Heart left ventricle (tissue), 16 donors: ENCODE measurements around the gene GK2. TPM values are rescaled to one million over a fixed set of nuclear protein-coding genes. Genes with fewer than 3 reads are reported as not detected.

Source experiments
- ATAC-seq, 4 donors: fragments of 200-7000 bp; cut with Tn5 transposase; one replicate each; pipeline ENCODE4 v1.9.1; 2020 to 2022; ENCODE audit warnings: moderate library complexity in 4 of 4, mild to moderate bottlenecking in 3 of 4, moderate number of reproducible peaks in 1 of 4
- DNase-seq, 5 donors: peaks; one replicate each; pipeline ENCODE4 v3.0.0-alpha.2; 2020
- H3K27ac ChIP-seq, 12 donors: fragments of 200-600 bp; sonication (generic) in 4 of 12; one replicate each; pipeline versions ENCODE4 v1.5.0 to v1.8.0; 2016 to 2022; ENCODE audit warnings: mild to moderate bottlenecking in 2 of 12
- H3K27me3 ChIP-seq, 9 donors: fragments of 200-600 bp; sonication (generic) in 2 of 9; one replicate each; pipeline versions ENCODE4 v1.5.1 to v1.8.0; 2016 to 2022; ENCODE audit warnings: mild to moderate bottlenecking in 3 of 9
- H3K36me3 ChIP-seq, 9 donors: fragments of 200-600 bp; sonication (generic) in 2 of 9; one replicate each; pipeline versions ENCODE4 v1.5.0 to v1.8.0; 2018 to 2022; ENCODE audit warnings: mild to moderate bottlenecking in 2 of 9
- H3K4me1 ChIP-seq, 12 donors: fragments of 200-600 bp; sonication (generic) in 4 of 12; one replicate each; pipeline versions ENCODE4 v1.5.0 to v1.8.0; 2016 to 2022; ENCODE audit warnings: mild to moderate bottlenecking in 3 of 12
- H3K4me3 ChIP-seq, 12 donors: fragments of 200-600 bp; sonication (generic) in 4 of 12; one replicate each; pipeline versions ENCODE4 v1.5.0 to v1.8.0; 2017 to 2022; ENCODE audit warnings: mild to moderate bottlenecking in 9 of 12, moderate library complexity in 4 of 12
- H3K9me3 ChIP-seq, 12 donors: fragments of 200-600 bp; sonication (generic) in 4 of 12; one replicate each; pipeline versions ENCODE4 v1.5.0 to v1.8.0; 2016 to 2022; ENCODE audit warnings: mild to moderate bottlenecking in 1 of 12
- CTCF ChIP-seq, 12 donors: fragments of 200-600 bp; sonication (generic) in 4 of 12; IDR thresholded peaks; one replicate each; pipeline versions ENCODE4 v1.5.0 to v1.8.0; 2018 to 2022; ENCODE audit warnings: antibody characterized with exemption in 12 of 12, mild to moderate bottlenecking in 5 of 12
- POLR2A ChIP-seq, 2 donors: fragments of 450-650 bp; IDR thresholded peaks; one replicate each; pipeline ENCODE4 v1.6.1; 2017; ENCODE audit warnings: antibody characterized with exemption in 2 of 2, mild to moderate bottlenecking in 2 of 2, moderate library complexity in 2 of 2
- WGBS, 4 donors: extraction: QIAGEN DNeasy Blood & Tissue Kit in 2 of 4; methylation state at CpG; one replicate each; pipeline versions ENCODE4 v1.1.5 to v1.1.7; 2013 to 2018; 5-methylcytosine and 5-hydroxymethylcytosine counted together
- intact Hi-C, 10 donors: fragments of 100-400 bp; cut with DNase I; formaldehyde crosslinking; loops; one replicate each; pipeline versions ENCODE4 v1.11.1 to v1.14.2; 2022
- polyA plus RNA-seq, 2 donors: library from polyadenylated mRNA; stranded (reverse); fragments of 200-250 nt; gene quantifications; one replicate each; pipeline ENCODE4 v1.2.3, GENCODE V29; 2013
- total RNA-seq, 9 donors: library from RNA; depleted of rRNA in 2 of 9; stranded (reverse); fragments of >200 nt in 2 of 9; fragmentation: NEBNext Ultra II Directional in 3 of 9; extraction: Animal tissue kit (Norgen Biotek cat#: 25700) in 3 of 9; gene quantifications; one replicate each; pipeline versions ENCODE4 v1.1.0 to v1.2.4, GENCODE V29; 2016 to 2023
- donor health status: ischemic (EF 13 %, LVEDD 7.1; RV severe dilation, severe dysfunction).
- donor health status: healthy with polysubstance abuse.
- donor health status: DM: no; HTN: yes; CAD: no.
- donor health status: DM: no; HTN: no; CAD: no.
- donor health status: ischemic (EF 25% LVEDD 6.9; RV normal size, moderate dysfunction).
- donor health status: ischemic (EF 25% LVEDD 5.7; RV mildly dilated, moderate dysfunction).
- donor health status: healthy.
- donor health status: DM: yes; HTN: yes; CAD: no.
- donor health status: ischemic (EF 35%, LVEDD 5.7; RV mildly dilated, moderate dysfunction).
- donor health status: nonischemic (EF 11% LVEDD 7.7; RV severe dilation, severe dysfunction).
- donor health status: DM: yes; HTN: yes; CAD: no.
- donor health status: PGD.
- donor health status: ischemic (EF 29% LVEDD 5.4; RV normal size, mild dysfunction).
- donor health status: nonischemic (EF 23%, LVEDD 6.1; RV moderate dilation, normal function).

Gene GK2
- total and polyA plus RNA-seq, 11 donors = not detected

GRCh38 chr4:79431839-79432238, 23.8 kb upstream of the GK2 start:
- no peak overlapping the region for H3K4me3 ChIP-seq
- 61 to 75% (median 66%) methylated on average over 1 of the region's 1 CpG for whole genome bisulfite sequencing, 4 donors

GRCh38 chr4:79429113-79429903, 21.3 kb upstream of the GK2 start:
- WGBS, 4 donors = 53 to 60% (median 54%) methylated on average over 2 of the region's 2 CpGs
- DNase-seq (no peak), ATAC-seq (peak in 3 of 4 donors; percentile 49 to 57 (median 55))
- Histone ChIP-seq H3K4me3 (no peak overlapping the region), H3K9me3 (no peaks in the 10 kb centered on the region), H3K36me3 (no peaks in the 10 kb centered on the region), H3K4me1 (peaks cover 0 to 7% (median 0%) of the 10 kb centered on the region in 12 donors), H3K27me3 (no peaks in the 10 kb centered on the region), H3K27ac (no peak overlapping the region)
- intact Hi-C loops = no loop called here
- TF ChIP-seq CTCF (IDR thresholded peaks at IDR 0.05) (no peak), POLR2A (IDR thresholded peaks at IDR 0.05) (no peak)

More at GRCh38 chr4:79431839-79432238, 23.8 kb upstream of the GK2 start:
- Histone ChIP-seq H3K4me1 (peaks cover 0 to 7% (median 0%) of the 10 kb centered on the region in 12 donors), H3K27me3 (no peaks in the 10 kb centered on the region), H3K9me3 (no peaks in the 10 kb centered on the region), H3K27ac (no peak overlapping the region), H3K36me3 (no peaks in the 10 kb centered on the region)
- DNase-seq = no peak
- intact Hi-C loops = no loop called here
- ATAC-seq = peak in 1 of 4 donors; percentile 24
- TF ChIP-seq POLR2A (IDR thresholded peaks at IDR 0.05) = no peak
- TF ChIP-seq CTCF (IDR thresholded peaks at IDR 0.05) = no peak

- Histone ChIP-seq H3K36me3 (no peaks in the 10 kb centered on the region), H3K4me1 (peaks cover 0 to 7% (median 0%) of the 10 kb centered on the region in 12 donors), H3K4me3 (no peak overlapping the region), H3K27me3 (no peaks in the 10 kb centered on the region), H3K27ac (no peak overlapping the region), H3K9me3 (no peaks in the 10 kb centered on the region)
- ATAC-seq (no peak), DNase-seq (no peak)
- TF ChIP-seq POLR2A (IDR thresholded peaks at IDR 0.05) (no peak), CTCF (IDR thresholded peaks at IDR 0.05) (no peak)
- intact Hi-C loops = no loop called here
Observed at GRCh38 chr4:79426989-79427388, 19.0 kb upstream of the GK2 start.

GRCh38 chr4:79425586-79425985, 17.6 kb upstream of the GK2 start:
- Histone ChIP-seq H3K9me3 (peaks cover 0 to 7% (median 0%) of the 10 kb centered on the region in 12 donors), H3K36me3 (no peaks in the 10 kb centered on the region), H3K4me1 (peaks cover 0 to 7% (median 0%) of the 10 kb centered on the region in 12 donors), H3K27ac (no peak overlapping the region), H3K4me3 (no peak overlapping the region), H3K27me3 (no peaks in the 10 kb centered on the region)
- DNase-seq = no peak
- WGBS, 4 donors = 67 to 77% (median 70%) methylated on average over 1 of the region's 1 CpG
- no peak for TF ChIP-seq CTCF (IDR thresholded peaks at IDR 0.05)
- no peak for TF ChIP-seq POLR2A (IDR thresholded peaks at IDR 0.05)
- intact Hi-C loops = no loop called here
- ATAC-seq = no peak
